GM18508 (cell line): ENCODE measurements around the gene TAPBPL.

Source experiments
- ATAC-seq: cut with Tn5 transposase; IDR thresholded peaks from one replicate; pipeline ENCODE4 v1.9.1; 2021; ENCODE audit warnings: moderate number of reproducible peaks; ENCODE audit not compliant: insufficient read depth, unreplicated experiment

The TAPBPL gene

DNA sequence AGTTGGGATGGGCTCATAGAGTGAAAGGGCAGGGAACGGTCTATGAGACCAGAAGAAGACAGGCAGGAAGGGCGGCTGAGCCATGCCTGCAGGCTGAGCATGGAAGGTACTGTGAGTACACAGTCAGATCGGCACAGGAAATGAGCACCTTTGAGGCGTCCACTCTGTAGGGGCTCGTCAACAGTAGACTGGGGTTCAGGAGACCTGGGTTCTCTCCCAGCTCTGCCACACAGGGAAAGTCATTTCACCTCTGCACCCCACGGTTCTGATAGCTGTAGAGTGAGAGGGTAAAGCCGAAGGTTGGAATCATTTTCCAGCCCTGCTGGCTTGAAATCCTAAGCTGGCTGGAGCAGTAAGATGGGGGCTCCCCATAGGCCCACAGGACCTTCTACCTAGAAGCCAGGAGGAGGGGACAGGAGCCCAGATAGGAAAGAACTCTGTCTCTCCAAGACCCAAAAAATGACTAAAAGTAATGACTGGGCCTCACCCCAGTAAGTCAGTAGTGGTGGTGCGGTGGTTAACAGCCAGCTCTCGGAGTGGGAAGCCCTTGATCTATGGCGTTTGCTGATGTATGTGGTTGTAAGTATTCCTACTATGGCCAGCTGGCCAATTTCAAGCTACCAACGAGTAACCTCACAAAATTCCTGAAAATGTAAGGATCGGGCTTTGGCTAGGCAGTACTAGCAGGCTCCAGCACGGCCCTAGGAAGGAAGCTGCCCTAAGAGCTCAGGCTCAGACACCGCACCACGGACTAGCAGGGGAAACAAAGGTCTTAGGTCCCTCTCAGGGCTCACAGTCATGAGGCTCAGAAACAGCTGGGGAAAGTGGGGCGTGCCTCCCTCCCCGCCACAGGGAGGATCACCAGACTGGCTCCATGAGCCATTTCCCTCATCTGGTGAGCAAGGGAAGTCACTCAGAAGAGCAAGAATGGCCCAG is 17.4 kb upstream of the TAPBPL start:
- no peak for ATAC-seq

DNA sequence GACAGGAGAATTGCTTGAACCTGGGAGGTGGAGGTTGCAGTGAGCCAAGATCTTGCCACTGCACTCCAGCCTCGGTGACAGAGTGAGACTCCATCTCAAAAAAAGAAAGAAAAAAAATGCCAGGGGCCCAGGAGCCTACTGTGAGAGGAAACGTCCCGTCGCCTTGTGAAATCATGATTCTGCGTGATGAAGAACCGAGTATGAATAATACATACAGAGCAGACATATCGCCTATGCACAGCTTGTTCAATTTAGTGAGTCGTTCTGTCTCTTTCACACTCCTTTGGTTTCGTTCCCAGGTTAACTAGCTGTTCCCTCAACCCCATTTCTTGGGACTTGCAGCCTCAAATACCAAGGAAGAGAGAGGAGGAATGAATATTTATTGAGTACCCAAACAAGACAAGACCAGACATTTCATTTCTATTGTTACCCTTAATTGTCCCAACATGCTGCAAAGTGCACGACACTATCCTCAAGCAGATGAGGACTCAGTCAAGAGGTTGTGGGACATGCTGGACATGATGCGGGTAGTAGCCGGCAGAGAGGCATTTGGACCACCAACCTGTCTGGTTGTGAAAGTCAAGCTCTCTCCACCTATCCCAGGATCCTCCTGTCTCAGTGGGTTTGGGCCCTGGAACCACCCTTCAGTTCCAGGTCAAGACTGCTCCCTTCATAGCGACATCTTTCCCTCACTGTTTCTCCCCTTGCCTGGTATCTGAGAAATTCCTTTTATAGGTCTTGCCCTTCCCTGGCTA is 15.7 kb upstream of the TAPBPL start:
- no peak for ATAC-seq

DNA sequence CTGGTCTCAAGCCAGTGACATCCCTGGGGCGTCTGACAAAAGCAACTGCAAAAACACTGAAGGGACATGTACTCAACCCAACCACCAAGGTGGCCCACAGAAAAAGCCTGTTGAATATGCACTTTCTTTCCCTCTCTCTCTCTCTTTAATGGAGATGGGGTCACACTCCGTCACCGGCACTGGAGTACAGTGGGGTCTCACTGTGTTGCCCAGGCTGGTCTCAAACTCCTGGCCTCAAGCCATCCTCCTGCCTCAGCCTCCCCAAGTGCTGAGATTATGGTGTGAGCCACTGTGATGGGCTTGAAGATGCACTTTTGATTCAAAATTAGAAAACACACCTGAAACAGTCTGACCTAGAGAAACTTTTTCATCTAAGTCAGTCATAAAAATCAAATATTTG is 14.3 kb upstream of the TAPBPL start:
- ATAC-seq, result no peak

DNA sequence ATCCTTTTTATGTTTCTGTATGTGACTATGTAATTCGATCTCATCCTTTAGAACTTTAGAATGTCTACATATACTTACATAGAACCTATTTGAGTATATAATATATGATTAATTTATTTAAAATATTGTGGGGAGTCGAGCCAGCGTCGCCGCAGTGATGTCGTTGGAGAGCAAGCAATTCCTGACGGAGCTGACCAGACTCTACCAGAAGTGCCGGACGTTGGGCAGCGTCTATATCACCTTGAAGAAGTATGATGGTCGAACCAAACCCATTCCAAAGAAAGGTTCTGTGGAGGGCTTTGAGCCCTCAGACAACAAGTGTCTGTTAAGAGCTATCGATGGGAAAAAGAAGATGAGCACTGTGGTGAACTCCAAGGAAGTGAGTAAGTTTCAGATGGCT is 13.5 kb upstream of the TAPBPL start:
- no peak for ATAC-seq

DNA sequence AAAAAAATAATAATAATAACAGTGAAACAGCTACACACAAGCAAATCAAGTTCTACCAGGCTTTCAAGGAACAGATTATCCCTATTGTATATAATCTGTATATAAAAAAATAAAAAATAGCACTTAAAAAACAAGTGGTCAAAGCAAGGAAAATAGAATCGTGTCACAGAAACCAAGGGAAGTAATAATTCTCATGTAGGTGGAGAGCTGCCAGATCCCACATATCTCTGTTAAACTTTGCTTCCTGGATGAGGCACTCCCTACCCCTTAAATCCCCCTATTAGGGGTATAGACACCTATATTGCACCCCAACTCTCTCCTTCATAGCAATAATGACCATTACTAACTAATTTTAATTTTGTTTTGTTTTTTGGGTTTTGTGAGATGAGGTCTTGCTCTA is 11.5 kb upstream of the TAPBPL start:
- no peak for ATAC-seq

DNA sequence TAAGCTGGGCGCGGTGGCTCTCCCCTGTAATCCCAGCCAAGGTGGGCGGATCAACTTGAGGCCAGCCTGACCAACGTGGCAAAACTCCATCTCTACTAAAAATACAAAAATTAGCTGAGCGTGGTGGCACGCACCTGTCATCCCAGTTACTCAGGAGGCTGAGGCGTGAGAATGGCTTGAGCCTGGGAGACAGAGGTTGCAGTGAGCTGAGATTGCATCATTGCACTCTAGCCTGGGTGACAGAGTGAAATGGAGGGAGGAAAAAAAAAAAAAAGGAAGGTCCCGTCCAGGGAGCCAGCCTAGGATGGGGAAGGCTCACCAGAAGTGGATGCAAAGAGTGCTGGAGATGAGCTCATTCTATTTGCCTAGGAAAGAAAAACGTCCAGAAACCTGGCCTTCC is 9.0 kb upstream of the TAPBPL start:
- ATAC-seq, result no peak

DNA sequence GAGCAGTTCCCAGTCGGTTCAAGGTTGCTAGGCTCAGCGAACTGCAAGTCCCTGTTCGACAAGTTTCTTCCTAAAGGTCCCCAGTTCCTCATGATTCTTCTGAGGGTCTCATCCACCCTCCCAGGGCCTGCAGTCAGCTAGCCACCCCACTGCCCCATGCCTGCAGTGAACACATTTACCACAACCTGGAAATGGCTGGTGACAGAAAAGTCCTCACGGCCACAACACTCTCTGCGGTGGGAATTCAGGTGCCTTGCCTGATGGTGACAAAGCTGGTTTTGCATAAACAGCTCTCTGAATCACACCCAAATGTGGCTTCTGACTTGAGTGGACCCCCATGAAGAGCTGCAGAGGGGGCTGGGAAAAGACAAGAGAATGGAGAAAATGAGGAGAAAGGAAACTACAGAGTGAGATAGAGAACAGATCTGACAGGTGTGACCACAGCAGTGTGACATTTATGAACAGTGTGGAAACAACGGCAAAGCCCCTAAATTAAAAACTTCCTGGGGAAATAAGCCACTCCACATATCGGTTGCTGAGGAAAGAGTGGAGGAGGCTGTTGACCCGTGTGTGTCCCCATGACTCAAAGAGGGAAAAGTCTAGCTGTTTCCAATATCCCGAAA is 8.4 kb upstream of the TAPBPL start:
- ATAC-seq, result no peak

DNA sequence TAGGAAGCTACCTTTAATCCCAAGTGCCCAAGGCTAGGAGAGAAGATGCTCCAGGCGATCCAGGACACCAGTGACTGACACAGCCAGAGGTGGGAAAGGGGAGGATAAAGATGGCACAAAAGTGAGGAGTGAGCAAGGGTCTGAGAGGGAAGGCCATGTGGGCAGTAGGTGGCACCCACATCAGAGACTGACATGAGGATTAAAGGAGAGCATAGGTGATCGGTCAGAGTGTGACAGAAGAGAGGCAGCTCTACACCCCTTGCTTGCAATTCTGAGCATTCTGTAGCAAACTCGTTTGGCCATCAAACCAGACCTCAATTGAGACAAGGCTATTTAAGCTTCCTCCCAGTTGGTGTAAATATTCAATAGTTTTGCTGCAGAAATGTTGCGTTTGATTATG is 7.8 kb upstream of the TAPBPL start:
- ATAC-seq, result no peak

DNA sequence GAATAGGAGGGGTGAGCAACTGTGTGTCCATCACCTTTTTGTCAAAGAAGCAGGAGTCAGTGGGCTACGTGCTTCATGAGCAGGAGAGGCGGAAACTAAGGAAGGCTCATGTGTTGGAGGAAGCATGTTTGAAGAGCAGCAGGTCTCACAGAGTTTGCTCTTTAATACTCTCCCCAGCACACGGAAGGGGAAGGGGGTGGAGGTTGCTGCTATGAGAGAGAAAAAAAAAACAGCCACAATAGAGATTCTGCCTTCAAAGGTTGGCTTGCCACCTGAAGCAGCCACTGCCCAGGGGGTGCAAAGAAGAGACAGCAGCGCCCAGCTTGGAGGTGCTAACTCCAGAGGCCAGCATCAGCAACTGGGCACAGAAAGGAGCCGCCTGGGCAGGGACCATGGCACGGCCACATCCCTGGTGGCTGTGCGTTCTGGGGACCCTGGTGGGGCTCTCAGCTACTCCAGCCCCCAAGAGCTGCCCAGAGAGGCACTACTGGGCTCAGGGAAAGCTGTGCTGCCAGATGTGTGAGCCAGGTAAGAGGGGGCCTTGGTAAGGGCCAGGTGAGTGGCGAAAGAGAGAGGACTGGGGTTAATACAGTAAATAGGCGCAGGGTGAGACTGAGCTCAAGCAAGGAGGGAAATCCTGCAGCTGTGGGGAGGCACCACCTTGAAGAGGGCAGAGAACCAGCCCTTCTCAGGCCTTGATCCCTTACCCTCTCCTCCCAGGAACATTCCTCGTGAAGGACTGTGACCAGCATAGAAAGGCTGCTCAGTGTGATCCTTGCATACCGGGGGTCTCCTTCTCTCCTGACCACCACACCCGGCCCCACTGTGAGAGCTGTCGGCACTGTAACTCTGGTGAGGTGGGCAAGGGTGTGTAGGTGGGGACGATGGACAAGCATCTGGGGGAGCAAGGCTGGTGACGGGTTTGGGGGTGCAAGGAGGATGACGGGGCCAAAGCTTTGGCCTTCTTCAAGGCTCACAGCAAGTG is 6.8 kb upstream of the TAPBPL start, which contains the start of gene CD27:
CD27 (plus strand) TSS at position 252 of the 985 bp plus-strand sequence; CDS start at position 393, 141 bp downstream.
- no peak for ATAC-seq

DNA sequence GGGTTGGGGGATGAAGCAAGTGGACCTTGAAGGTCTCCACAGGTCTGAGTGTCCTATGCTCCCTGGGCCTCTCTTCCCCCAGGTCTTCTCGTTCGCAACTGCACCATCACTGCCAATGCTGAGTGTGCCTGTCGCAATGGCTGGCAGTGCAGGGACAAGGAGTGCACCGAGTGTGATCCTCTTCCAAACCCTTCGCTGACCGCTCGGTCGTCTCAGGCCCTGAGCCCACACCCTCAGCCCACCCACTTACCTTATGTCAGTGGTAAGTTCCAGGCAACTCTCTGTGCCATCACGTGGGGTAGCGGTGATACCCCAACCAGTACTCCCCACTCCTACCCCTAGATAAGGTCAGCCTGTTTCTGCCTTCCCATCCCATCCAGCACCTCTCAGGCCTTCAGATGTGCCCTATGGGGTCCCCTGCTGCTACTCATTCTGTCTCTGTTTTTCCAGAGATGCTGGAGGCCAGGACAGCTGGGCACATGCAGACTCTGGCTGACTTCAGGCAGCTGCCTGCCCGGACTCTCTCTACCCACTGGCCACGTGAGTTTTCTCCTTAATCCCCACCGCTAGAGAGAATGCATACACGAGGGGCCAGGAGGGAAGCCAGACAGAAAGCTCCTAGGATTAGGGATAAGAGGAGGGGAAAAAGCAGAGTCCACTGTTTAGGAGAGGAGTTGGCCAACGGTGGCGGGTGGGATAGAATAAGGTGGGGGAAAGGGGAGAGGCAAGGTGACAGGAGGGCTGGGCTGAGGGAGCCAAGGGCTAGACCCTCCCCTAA is 1.6 kb upstream of the TAPBPL start:
- no peak for ATAC-seq

DNA sequence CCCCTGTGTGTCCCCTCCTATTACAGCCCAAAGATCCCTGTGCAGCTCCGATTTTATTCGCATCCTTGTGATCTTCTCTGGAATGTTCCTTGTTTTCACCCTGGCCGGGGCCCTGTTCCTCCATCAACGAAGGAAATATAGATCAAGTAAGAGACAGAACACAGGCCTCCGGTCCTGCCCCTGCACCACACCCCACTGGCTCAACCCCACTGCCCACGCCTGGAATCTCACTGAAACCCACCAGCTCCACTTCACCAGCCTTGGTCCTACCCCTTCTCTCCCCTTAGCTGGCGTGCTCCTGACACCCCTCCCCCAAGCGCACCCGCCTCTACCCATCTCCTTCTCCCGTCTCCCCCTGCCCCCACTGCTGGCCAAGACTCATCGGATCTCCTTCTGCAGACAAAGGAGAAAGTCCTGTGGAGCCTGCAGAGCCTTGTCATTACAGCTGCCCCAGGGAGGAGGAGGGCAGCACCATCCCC is 934 bp upstream of the TAPBPL start:
- no peak for ATAC-seq

DNA sequence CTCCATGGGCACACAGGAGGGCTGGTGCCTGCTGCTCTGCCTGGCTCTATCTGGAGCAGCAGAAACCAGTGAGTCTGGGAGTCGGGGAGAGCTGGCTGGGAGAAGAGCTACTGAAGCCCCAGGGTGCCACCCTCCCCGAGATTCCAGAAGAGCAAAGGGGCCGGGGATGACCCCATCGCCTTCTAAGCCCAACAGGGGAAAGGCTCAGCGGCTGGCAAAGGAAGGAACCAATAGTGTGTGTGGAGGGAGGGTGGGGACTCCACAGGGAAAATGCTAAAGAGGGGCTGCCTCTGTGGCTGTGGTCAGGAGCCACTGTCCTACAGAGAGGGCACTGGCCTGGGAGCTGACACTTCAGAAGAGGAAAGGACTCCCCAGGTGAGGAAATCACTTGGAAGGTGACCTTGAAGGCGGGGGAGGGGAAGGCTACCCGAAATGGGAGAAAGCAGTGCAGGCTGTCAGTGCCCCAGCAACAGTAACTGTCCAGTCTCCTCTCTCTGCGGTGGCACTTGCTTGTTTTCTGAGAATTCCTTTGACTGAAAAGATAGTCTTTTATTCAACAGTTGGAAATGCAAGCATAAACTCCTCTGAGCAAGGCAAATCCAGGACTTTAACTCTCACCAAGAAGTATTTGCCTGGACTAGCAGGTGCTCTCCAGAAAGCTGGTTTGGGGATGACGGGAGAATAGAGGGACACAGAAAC is 552 bp downstream of the TAPBPL start:
- no peak for ATAC-seq

DNA sequence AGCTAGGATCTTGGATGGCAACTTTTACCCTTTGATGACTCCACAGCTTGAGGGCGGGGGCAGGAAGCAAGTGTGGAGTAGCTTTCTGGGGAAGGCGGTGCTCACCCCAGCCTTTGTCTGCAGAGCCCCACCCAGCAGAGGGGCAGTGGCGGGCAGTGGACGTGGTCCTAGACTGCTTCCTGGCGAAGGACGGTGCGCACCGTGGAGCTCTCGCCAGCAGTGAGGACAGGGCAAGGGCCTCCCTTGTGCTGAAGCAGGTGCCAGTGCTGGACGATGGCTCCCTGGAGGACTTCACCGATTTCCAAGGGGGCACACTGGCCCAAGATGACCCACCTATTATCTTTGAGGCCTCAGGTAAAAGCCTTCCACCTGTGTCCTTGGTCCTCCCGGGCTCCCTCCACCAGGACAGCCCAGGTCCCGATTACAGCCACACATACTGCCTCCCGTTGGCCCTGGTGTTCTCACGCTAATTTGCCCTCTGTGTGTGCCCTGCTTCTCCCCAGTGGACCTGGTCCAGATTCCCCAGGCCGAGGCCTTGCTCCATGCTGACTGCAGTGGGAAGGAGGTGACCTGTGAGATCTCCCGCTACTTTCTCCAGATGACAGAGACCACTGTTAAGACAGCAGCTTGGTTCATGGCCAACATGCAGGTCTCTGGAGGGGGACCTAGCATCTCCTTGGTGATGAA is 1.2 kb downstream of the TAPBPL start:
- no peak for ATAC-seq

DNA sequence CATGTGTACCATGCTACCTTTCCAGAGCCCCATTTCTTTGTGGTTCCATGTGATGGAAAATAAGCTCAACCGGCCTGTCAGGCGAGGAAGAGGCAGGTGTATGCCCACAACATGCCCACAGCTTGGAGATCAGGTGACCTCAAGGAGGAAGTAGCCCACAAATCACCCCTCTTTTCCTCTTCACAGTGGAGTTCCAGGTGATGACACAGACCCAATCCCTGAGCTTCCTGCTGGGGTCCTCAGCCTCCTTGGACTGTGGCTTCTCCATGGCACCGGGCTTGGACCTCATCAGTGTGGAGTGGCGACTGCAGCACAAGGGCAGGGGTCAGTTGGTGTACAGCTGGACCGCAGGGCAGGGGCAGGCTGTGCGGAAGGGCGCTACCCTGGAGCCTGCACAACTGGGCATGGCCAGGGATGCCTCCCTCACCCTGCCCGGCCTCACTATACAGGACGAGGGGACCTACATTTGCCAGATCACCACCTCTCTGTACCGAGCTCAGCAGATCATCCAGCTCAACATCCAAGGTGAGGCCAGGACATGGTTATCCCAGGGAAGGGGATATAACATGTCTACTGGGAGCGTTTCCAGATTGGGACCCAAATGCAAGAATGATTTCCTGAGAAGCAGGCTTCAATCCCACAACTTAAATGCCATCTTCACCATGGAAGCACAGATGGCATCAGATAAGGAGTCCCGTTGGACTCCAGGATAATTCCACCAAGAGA is 5.5 kb downstream of the TAPBPL start:
- ATAC-seq, result no peak

DNA sequence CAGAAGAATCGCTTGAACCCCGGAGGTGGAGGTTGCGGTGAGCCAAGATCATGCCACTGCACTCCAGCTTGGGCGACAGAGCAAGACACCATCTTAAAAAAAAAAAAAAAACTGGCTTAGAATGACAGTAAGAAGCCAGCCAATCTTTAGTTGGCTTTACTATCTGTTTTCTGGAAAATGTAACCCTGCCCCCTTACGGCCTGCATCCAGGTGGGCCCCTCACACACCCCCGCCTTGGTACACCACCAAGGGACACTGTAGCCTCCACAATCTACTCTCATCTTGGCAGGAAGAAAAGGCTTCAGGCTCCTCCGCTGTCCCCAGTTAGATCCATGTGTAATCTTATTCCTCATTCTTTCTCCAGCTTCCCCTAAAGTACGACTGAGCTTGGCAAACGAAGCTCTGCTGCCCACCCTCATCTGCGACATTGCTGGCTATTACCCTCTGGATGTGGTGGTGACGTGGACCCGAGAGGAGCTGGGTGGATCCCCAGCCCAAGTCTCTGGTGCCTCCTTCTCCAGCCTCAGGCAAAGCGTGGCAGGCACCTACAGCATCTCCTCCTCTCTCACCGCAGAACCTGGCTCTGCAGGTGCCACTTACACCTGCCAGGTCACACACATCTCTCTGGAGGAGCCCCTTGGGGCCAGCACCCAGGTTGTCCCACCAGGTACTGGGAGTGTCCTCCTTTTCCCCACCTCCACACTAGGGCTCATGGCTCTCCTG is 6.6 kb downstream of the TAPBPL start:
- ATAC-seq, result no peak

DNA sequence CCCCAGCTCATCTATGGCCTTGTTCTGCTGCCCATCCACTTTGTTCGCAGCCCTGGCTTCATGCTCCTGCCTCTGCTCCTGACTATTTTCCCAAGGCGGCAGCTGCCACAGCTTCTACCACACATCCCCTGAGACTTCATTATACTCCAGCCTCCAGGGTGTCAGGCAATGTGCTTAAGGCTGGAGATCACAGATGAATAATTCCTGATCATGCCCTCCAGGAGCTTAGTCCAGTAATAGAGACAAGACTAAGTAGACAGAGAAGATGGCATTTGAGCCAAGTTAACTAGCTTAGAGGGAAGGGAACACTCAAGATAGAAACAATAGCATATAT is 7.1 kb downstream of the TAPBPL start:
- no peak for ATAC-seq
